ENCODE results near the gene TTLL5. TPM values are rescaled to one million over a fixed set of nuclear protein-coding genes. Genes with fewer than 3 reads are reported as not detected.

Gene TTLL5
- total and polyA plus RNA-seq, 7 donors = 4.8 to 36.6 (median 17.9) TPM

DNA sequence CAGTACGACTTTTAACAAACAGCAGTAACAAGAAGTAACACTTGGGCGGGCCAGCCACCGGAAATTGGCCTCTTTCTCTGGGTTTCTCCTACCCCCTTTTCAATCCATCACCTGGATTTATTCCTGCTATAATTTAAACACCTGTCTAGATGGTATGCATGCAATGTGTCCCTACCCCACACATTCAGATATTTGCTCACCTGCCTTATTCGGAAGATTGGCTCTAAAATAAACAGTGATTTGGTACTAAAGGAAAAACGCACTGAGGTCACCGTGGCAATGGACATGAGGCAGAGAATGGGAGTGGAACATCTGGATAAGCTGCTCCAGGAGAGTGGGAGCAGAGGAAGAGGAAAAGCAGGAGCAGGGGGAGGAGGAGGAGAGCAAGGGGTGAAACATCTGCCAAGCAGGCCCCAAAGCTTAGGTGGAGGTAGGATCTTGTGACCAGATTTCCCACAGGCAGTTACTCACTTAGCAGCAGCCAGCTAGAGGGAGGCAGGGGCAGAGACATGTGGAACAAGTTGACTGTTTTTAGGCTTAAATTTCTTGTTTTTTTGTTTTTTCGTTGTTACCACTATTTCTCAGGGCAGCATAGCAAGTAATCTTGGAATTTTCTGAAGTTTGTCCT is 150.9 kb downstream of the TTLL5 start:
- 22 to 66% methylated on average over 7 of the region's 7 CpGs for WGBS, 2 donors
- no peak for DNase-seq
- TF ChIP-seq, protein P1, sequence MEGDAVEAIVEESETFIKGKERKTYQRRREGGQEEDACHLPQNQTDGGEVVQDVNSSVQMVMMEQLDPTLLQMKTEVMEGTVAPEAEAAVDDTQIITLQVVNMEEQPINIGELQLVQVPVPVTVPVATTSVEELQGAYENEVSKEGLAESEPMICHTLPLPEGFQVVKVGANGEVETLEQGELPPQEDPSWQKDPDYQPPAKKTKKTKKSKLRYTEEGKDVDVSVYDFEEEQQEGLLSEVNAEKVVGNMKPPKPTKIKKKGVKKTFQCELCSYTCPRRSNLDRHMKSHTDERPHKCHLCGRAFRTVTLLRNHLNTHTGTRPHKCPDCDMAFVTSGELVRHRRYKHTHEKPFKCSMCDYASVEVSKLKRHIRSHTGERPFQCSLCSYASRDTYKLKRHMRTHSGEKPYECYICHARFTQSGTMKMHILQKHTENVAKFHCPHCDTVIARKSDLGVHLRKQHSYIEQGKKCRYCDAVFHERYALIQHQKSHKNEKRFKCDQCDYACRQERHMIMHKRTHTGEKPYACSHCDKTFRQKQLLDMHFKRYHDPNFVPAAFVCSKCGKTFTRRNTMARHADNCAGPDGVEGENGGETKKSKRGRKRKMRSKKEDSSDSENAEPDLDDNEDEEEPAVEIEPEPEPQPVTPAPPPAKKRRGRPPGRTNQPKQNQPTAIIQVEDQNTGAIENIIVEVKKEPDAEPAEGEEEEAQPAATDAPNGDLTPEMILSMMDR (IDR thresholded peaks at IDR 0.05) = no peak
- TF ChIP-seq EP300 (IDR thresholded peaks at IDR 0.05) (no peak), POLR2AphosphoS5 (IDR thresholded peaks at IDR 0.05) (no peak), POLR2A (IDR thresholded peaks at IDR 0.05) (no peak)
- intact Hi-C loops (cut with DNase I) = no loop called here
- peaks cover 0 to 4% (median 0%) of the 10 kb centered on the region in 4 donors for H3K36me3 ChIP-seq
- H3K27ac ChIP-seq = no peak overlapping the region
- no peaks in the 10 kb centered on the region for H3K4me1 ChIP-seq
- H3K27me3 ChIP-seq = no peaks in the 10 kb centered on the region
- no peaks in the 10 kb centered on the region for H3K9me3 ChIP-seq
- no peak overlapping the region for H3K4me3 ChIP-seq

DNA sequence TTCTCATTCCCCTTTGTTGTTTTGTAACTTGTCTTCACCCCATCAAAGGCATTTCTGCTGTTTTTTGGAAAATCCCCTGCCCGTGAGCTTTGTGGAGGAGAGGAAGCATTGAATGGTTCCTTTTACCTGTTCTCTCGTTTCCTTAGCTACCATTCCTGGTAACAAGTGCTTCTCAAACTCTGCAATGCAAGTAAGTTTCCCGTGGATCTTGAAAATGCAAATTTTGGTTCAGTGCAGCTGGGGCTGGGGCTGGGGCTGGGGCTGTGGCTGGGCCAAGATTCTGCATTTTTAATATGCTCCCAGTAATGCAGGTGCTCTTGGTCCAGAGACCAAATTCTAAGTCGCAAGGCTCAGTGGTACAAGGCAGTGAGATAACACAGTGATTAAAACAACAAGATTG is 151.6 kb downstream of the TTLL5 start:
- 49 to 69% methylated on average over 4 of the region's 4 CpGs for WGBS, 2 donors
- no peak overlapping the region for H3K27ac ChIP-seq
- TF ChIP-seq EP300 (IDR thresholded peaks at IDR 0.05) = no peak
- TF ChIP-seq POLR2A (IDR thresholded peaks at IDR 0.05) = no peak
- no peak for TF ChIP-seq POLR2AphosphoS5 (IDR thresholded peaks at IDR 0.05)
- TF ChIP-seq, protein P1 (IDR thresholded peaks at IDR 0.05) = no peak
- DNase-seq = no peak
- no peaks in the 10 kb centered on the region for H3K27me3 ChIP-seq
- no peak overlapping the region for H3K4me3 ChIP-seq
- peaks cover 0 to 4% (median 0%) of the 10 kb centered on the region in 4 donors for H3K36me3 ChIP-seq
- intact Hi-C loops (cut with DNase I) = no loop called here
- no peaks in the 10 kb centered on the region for H3K9me3 ChIP-seq
- no peaks in the 10 kb centered on the region for H3K4me1 ChIP-seq

DNA sequence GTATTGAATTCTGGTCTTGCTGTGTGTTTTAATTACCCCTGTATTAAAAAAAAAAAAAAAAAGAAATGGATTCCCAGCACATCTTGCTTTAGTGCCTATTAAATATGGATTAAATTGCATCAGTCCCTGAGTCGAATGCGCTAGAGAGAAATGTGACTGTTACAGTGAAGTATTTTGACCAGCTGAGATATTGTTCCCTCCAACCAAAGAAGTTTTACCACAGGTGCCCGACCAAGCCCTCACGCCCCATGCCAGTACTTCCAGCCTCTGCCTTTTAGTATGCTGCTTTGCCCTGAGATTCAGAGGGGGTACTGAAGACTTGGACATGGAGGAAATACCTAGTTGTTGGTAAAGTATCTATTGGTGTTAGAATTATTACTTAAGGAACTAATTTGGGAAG is 159.7 kb downstream of the TTLL5 start:
- H3K9me3 ChIP-seq = no peaks in the 10 kb centered on the region
- peaks cover 0 to 7% (median 0%) of the 10 kb centered on the region in 4 donors for H3K36me3 ChIP-seq
- H3K27me3 ChIP-seq = no peaks in the 10 kb centered on the region
- no peak for DNase-seq
- peaks cover 0 to 42% (median 39%) of the 10 kb centered on the region in 4 donors for H3K4me1 ChIP-seq
- intact Hi-C loops (cut with DNase I) = loop anchor here (5.0 kb wide), 1 partner anchor 87 kb away; no protein-coding TSS in a partner anchor
- no peak overlapping the region for H3K27ac ChIP-seq
- 90 to 91% methylated on average over 4 of the region's 4 CpGs for WGBS, 2 donors
- TF ChIP-seq POLR2AphosphoS5 (IDR thresholded peaks at IDR 0.05) (no peak), POLR2A (IDR thresholded peaks at IDR 0.05) (no peak), EP300 (IDR thresholded peaks at IDR 0.05) (no peak)
- TF ChIP-seq, protein P1 (IDR thresholded peaks at IDR 0.05) = no peak
- no peak overlapping the region for H3K4me3 ChIP-seq

DNA sequence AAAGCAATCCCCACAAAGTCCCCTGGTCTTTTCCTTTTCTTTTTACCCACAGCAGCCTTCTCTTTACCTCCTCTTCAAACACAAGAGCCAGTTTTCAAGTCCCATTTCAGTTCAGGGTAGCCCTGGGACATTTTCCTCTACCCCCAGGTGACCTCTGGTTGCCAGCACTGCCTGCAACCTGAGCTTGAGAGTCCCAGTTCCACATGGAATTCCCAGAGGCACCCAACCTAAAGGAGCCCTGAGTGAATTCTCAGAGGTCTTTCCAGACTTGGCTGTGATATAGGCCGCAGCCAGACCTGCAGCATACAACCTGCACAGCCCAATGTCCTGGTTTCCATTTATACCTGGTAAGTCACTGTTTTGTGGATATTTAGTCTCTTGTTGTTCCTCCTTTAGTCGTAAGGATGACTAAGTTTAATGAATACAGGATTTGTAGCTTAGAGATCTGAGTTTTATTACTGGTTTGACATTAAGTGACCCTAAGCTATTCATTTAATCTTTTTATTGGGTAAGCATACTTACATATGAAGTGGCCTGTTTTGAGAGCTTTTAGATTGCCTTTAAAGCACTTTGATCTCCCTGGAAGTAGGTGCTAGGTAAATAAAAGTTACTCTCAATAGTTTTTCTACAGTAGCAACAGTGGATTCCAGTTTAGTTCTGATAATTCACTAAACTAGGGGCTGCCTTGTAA is 160.9 kb downstream of the TTLL5 start:
- Histone ChIP-seq H3K4me3 (no peak overlapping the region), H3K27ac (peak overlapping the region; percentile 51 to 84 (median 72)), H3K9me3 (no peaks in the 10 kb centered on the region), H3K27me3 (no peaks in the 10 kb centered on the region), H3K36me3 (peaks cover 0 to 7% (median 0%) of the 10 kb centered on the region in 4 donors), H3K4me1 (peaks cover 0 to 54% (median 46%) of the 10 kb centered on the region in 4 donors)
- 16 to 70% methylated on average over 2 of the region's 2 CpGs for WGBS, 2 donors
- no peak for TF ChIP-seq POLR2AphosphoS5 (IDR thresholded peaks at IDR 0.05)
- no peak for TF ChIP-seq EP300 (IDR thresholded peaks at IDR 0.05)
- no peak for TF ChIP-seq POLR2A (IDR thresholded peaks at IDR 0.05)
- TF ChIP-seq, protein P1 (IDR thresholded peaks at IDR 0.05) = no peak
- intact Hi-C loops (cut with DNase I) = loop anchor here (5.0 kb wide), 1 partner anchor 85 kb away; no protein-coding TSS in a partner anchor
- DNase-seq = no peak
